GM21529 (cell line): ENCODE measurements around the gene FBXL16.
A peak's percentile ranks its signal among the peaks of the same experiment; 100 is the strongest.

Experiments used
- ATAC-seq: cut with Tn5 transposase; IDR thresholded peaks from one replicate; pipeline ENCODE4 v1.9.1; 2021; ENCODE audit not compliant: unreplicated experiment

The FBXL16 gene

DNA sequence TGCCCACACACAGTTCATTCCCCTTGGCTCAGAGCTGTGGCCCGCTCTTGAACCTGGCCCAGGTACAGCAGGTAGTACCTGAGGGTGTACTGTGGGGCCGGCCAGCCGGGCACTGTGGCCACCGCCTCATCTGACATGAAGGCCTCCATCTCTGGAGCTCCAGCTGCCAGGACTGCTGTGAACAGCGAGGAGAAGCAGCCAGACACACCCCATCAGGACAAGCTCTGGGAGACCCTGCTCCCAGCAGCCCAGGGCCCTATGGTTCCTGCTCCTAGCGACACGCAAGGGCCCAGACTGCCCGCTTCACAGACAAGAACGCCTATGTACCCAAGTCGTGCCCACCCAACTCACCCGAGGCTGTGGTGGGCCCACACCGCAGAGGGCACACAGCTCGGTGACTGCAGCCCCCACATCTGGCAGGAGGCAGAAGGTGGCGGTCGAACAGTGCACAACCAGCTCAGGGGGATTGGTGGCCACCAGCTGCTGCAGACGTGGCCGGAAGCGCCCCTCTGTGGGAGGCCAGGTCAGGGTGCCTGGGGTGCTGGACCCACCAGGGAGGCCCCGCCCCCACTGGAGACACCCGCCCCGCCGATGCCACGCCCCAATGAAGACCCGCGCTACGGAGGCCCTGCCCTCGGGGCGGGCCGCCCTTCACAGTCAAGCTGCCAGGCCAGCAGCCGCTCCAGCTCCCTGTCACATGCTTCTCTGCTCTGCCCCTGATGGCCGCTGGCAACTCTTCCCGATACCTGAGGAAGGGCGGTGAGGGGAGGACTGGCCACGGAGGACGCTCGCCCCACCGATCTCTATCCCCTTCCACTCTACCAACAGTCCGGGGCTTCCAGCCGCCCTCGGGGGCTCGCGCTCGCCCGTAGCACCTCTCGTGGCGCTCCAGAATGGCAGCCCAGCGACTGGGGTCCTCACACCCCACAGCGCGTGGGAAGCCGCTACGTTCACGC is 26.5 kb downstream of the FBXL16 start:
- no peak for ATAC-seq

DNA sequence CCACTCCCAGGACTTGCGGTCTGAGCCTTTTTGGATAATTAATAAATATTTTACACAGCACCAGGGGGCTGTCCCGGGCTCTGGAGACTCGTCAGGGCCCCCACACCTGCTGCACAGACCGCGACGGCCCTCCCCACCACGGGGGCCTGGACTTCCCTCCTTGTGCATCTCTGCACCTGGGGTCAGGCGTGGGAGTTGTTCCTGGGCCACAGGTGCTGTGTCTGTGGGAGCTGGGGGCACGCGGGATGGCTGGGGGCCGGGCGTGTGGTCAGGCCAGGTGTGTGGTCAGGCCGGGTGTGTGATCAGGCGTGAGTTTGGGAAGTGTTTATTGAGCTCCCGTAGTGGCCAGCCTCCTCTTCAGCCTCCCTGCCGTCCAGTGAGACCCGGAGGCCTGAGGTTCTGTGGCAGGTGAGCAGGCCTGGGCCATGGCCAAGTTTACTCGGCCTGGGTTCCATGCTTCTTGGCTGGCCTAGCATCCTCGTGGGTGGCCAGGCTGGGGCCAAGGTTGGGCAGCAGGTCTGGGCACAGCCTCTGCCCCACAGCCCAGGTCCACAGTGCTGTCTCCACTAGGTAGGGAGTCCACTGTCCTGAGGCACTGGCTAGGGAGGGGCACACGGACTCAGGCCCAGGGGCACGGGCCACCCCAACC is 27.3 kb downstream of the FBXL16 start:
- ATAC-seq: no peak

DNA sequence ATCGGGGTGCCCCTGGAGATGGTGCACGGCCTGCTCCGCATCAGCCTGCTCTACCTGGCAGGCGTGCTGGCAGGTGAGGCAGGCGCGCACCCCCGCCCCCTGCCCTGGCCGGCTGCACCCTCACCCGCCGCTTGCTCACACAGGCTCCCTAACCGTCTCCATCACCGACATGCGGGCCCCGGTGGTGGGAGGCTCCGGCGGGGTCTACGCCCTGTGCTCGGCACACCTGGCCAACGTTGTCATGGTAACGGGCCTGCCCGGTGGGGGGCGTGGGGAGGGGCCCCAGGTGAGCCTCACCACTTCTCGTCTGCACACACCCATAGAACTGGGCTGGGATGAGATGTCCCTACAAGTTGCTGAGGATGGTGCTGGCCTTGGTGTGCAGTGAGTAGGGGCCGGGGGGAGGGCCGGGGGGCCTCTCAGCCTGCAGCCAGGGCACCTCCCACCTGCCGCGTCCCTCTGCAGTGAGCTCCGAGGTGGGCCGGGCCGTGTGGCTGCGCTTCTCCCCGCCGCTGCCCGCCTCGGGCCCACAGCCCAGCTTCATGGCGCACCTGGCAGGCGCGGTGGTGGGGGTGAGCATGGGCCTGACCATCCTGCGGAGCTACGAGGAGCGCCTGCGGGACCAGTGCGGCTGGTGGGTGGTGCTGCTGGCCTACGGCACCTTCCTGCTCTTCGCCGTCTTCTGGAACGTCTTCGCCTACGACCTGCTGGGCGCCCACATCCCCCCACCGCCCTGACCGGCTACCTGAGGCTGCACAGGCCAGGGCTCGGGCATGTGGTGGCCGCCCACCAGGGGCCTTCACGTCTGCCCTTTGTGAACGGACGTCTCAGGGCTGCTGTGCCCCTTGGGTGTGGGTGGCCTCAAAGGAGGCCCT is 28.0 kb downstream of the FBXL16 start:
- ATAC-seq: no peak

DNA sequence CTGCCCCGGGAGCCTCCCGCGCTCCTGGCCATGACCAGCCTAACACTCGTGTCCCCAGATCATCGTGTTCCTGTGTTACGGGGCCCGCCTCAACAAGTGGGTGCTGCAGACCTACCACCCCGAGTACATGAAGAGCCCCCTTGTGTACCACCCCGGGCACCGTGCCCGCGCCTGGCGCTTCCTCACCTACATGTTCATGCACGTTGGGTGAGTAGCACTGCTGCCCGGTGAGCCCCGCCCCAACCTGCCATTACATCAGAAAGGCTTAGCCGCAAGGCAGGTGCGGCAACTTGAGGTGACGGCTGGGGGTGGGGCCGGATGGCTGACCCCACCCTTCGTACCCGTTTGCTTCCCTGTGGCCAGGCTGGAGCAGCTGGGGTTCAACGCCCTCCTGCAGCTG is 28.7 kb downstream of the FBXL16 start:
- ATAC-seq: no peak

DNA sequence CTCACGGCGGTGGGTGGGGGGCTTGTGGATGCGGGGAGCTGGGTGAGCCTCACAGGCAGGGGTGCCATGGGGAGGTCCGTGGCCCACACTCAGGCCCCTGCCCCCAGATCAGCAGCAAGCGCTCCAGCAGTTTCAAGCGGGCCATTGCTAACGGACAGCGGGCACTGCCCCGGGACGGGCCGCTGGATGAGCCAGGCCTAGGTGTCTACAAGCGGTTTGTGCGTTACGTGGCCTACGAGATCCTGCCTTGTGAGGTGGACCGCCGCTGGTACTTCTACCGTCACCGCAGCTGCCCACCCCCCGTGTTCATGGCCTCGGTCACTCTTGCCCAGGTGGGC is 29.1 kb downstream of the FBXL16 start:
- no peak for ATAC-seq

DNA sequence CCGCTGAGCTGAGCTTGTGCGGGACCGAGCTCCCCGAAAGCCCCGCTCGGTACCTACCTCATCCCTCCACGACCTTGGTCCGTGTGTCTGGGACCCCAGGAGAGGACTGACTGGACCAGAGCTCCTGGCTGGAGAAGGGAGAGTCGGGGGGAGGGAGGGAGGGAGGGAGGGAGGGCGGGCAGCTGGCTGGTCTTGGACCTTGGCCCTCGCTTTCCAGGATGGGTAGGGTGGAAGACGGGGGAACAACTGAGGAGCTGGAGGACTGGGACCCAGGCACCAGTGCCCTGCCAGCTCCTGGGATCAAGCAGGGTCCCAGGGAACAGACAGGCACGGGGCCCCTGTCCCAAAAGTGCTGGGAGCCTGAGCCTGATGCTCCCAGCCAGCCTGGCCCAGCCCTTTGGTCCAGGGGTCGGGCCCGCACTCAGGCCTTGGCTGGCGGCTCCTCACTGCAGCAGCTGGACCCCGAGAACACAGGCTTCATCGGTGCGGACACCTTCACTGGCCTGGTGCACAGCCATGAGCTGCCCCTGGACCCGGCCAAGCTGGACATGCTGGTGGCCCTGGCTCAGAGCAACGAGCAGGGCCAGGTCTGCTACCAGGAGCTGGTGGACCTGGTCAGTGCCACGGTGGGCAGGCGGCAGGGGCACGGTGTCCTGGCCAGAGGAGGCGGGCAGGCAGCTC is 29.6 kb downstream of the FBXL16 start:
- ATAC-seq: no peak

DNA sequence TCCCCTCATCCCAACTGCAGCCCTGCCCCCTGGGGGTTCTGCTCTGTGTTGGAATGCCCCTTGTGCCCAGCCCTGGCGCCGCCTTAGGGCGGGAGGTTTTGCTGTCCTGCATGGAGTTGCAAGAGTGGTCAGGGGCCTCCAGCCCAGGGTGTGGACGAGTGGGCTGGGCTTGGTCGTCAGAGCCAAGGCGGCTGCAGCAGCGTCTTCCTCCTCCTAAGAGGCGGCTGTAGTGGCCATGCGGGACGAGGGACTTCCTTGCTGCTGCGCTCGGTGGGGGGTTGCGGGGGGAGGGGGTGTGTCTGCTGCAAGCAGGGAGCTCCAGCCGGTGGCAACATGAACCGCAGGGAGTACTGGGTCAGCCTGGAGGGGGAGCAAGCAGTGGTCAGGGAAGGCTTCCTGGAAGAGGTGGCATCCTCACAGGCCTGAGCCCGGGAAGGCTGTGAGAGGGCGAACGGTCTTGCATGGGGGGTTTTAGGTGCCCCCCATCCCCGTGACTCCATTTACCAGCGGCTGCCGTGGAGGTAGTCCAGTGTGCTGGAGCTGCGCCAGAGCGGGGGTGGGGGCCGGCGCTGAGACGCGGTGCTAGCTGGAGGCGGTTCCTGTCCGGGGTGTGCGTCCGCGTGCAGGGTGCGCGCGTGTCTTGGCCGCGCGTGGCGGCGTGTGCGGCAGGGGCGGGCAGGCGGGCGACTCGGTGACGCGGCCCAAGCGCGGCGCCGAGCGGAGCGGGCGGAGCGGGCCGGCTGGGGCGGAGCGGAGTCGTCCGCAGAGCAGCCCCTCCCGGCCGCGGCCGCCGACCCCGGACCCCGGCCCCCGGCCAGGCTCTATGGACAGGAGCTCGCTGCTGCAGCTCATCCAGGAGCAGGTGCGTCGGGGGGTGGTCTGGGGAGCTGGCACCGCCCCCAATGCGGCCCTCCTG is 30.4 kb downstream of the FBXL16 start, which contains the start of gene RHBDL1:
TSS of gene RHBDL1 (plus strand) at position 704 of the 916 bp plus-strand sequence. CDS start at position 824, 120 bp downstream.
- ATAC-seq: no peak

DNA sequence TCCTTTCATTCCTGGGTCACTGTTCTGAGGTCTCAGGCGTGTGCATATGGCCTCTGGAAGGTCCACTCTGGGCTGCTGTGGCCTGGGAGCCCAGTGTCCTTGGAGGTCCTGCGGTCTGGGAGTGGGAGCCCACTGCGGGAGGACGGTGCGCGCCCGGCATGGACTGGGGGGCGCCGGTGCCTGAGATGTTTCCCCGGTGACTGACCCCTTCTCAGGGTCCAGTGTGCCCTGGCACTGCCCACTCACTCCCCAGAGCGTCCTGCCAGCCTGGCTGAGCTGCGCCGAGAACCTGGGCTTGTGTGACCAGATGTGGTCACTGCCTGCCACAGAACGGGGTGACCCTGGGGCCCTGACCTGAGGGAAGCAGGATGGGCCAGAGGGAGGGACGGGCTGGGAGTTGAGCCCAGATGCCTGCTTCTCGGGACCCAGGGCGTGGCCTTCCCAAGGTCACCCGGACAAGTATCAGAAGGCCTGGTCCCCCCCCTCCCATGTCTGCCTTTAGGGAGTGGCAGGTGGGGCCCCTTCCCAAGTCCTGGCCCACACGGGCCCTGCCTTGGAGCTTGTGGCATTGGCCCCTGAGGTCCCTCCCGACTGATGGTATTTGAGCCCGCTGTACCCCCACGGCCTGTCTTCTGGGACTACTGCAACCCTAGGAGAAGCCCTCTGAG is 31.3 kb downstream of the FBXL16 start:
- no peak for ATAC-seq

DNA sequence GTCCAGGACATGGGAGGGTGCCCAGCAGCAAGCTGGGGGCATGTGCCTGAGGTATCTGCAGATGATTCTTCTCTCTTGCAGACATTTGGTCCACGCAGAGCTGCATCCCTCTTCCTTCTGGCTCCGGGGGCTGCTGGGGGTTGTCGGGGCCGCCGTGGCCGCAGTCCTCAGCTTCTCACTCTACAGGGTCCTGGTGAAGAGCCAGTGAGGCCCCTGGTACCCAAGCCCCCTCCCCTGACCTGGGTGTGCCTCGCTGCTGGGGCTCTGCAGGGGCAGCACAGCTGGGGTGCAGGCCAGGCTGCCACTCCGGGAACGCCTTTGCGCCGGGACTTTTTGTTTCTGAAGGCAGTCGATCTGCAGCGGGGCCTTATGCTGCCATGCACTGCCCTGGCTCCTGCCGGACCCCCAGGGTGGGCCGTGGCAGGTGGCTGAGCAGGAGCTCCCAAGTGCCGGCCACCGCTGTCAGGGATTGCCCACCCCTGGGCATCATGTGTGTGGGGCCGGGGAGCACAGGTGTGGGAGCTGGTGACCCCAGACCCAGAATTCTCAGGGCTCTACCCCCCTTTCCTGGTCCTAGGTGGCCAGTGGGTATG is 32.1 kb downstream of the FBXL16 start:
- no peak for ATAC-seq

DNA sequence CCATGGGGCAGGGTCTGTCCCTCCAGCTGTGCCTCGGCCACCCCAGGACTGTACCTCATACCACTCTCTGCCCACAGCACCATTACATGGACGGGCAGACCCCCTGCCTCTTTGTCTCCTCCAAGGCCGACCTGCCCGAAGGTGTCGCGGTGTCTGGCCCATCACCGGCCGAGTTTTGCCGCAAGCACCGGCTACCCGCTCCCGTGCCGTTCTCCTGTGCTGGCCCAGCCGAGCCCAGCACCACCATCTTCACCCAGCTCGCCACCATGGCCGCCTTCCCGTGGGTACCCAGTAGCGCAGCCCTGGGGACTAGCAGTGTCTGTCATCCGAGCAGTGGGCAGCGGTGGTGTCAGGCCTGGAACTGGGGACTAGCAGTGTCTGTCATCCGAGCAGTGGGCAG is 32.8 kb downstream of the FBXL16 start:
- ATAC-seq: no peak

DNA sequence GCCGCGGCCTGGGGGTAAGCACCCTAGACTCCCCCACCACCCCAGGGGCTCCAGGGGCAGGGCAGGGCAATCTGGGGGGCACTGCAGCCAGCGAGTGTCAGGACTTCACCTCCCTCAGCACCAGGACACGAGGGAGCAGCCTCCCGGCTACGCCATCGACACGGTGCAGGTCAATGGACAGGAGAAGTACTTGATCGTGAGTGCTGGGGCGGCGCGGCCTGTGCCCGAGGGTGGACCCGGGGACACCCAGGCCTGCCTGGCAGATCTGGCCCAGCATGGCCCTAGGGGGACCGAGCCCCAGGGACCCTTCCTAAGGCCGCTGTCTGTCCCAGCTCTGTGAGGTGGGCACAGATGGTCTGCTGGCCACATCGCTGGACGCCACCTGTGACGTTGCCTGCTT is 33.2 kb downstream of the FBXL16 start:
- ATAC-seq: no peak

DNA sequence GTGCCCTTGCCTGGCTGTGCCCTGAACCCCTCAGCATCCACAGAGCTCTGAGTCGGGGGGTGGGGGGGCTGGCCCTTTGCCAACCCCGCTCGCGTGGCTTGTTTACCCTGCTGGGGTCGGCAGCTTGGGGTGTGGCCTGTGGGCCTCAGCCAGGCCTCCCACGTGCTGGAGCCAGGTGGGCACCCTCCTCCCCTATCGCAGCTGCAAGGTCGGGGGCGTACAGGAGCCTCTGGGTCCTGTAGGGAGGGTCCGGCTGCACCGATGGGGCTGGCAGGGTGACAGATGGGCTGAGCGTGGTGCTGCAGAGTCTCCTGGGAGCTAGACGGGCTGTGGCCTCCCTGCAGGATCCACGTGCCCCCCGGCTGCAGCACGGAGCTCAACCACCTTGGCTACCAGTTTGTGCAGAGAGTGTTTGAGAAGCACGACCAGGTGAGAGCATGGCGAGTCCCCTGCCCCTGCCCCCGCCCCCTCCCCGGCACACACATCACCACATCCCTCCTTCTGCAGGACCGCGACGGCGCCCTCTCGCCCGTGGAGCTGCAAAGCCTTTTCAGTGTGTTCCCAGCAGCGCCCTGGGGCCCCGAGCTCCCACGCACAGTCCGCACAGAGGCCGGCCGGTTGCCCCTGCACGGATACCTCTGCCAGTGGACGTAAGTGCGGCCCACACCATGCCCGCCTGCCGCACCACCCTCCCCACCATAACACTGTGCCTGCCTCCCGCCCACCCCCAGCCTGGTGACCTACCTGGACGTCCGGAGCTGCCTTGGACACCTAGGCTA is 34.1 kb downstream of the FBXL16 start:
- no peak for ATAC-seq

DNA sequence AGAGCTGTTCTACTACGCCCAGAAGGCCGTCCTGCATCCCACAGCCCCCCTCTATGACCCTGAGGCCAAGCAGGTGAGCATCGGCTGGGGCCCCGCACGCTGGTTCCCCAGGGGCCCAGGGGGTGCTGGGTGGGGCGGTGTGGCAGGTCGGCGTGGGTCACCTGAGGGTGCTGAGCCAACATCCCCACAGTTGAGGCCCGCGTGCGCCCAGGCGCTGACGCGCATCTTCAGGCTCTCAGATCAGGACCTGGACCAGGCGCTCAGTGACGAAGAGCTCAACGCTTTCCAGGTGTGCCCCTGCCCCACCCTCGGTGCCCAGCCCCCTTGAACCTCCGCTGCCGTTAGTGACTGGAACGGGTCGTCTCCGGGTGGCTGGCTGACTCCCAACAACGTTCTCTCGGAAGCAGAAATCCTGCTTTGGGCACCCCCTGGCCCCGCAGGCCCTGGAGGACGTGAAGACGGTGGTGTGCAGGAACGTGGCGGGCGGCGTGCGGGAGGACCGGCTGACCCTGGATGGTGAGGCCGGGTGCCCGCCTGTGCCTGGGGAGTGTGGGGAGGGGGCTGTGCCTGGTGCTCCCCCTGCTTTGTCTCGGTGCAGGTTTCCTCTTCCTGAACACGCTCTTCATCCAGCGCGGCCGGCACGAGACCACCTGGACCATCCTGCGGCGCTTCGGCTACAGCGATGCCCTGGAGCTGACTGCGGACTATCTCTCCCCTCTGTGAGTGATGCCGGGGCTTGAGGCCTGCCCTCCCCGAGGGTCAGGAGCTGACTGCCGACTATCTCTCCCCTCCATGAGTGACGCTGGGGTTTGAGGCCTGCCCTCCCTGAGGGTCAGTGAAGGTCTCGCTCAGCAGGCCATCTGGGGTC is 34.9 kb downstream of the FBXL16 start:
- ATAC-seq: no peak

DNA sequence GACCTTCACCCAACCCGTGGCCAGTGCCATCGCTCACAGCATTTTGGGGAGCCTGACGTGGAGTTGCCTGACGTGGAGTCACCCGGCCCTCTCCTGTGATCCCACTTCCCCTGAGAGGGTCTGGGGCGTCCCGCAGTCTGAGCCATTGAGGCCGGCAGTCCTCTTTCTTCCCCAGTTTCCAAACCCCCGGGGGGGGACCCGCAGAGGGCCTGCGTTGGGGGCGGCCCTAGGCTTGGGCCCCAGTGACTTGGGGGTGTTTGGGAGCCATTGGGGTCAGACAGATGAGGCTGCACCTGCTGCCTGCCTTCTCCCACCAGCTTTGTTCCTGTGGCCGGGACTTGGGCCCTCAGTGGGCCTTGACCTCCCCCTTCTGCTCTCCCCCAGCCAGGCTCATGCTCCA is 35.9 kb downstream of the FBXL16 start:
- no peak for ATAC-seq

DNA sequence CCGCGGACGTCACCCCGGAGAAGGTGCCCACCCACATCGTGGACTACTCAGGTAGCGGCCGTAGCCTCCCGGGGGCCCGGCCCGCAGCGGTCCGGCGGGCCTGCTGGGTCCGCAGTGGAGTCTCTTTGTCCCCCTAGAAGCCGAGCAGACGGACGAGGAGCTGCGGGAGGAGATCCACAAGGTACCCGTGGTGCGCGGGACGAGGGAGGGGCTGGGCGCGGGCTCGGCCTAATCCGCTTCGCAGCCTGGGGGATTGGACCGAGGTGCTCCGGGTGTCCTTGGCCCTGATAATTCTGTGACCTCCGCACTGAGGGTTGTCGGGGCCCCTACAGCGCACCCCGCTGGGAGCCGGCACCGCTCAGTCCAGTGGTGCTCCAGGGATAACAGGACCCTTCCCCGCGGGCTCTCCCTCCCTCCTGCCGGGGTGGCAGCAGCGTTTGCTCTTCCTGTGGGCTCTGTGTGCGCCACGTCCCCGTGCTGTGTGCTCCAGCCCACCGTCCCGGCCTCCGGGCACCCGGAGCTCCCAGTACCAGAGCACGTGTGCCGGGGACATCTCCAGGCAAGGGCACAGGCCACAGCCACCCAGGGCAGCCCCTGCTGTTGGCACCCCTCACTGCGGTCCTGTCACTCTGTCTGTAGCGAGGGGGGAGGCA is 37.0 kb downstream of the FBXL16 start:
- ATAC-seq: peak; percentile 15

DNA sequence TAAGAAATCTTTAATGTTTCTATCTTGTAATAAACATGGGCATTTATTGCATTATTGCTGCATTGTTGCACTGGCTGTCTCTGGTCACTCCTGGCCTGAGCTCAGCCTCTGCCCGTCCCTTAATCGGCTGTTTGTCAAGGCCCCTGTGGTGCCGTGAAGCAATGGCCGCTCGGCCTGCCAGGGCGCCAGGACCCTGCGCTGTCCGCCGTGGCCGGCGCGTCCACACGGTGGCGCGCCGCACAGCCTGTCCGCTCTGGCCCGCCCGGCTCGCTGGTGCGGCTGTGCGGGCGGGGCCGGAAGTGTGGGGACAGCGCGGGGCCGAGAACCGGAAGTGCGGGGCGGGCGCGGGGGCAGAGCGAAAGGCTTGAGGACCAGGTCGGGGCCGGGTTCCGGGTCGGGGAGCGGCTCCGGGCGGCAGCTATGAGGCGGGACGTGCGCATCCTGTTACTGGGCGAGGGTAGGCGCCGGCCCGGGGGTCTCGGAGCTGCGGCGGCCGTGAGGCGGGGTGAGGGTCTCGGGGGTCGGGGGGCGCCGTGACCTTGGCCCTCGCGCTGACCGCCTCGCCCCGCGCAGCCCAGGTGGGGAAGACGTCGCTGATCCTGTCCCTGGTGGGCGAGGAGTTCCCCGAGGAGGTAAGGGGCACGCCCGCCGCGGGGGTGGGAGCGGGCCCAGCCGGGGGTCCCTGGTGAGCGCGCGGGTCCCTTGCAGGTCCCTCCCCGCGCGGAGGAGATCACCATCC is 37.7 kb downstream of the FBXL16 start, which contains the start of gene RHOT2:
TSS of gene RHOT2 (plus strand) at position 353 of the 739 bp plus-strand sequence. CDS start at position 421, 68 bp downstream.
- peak; percentile 82 for ATAC-seq
